Esophagus muscularis mucosa (tissue), 4 donors: ENCODE measurements around the gene AHI1.

ENCODE experiments used
- CTCF ChIP-seq, 3 experiments: fragments of 200-600 bp in 2 of 3; fragments of 450-650 bp in 1 of 3; sonication (generic) in 2 of 3; IDR thresholded peaks; one replicate each; pipeline ENCODE4 v1.5.1; 2017 to 2019; ENCODE audit warnings: antibody characterized with exemption in 3 of 3, mild to moderate bottlenecking in 2 of 3, moderate library complexity in 1 of 3
- EP300 ChIP-seq: sonication (generic); formaldehyde crosslinking; IDR thresholded peaks from one replicate; pipeline ENCODE4 v1.6.1; 2017; ENCODE audit warnings: antibody characterized with exemption
- POLR2A ChIP-seq: fragments of 450-650 bp; IDR thresholded peaks from one replicate; pipeline ENCODE4 v1.6.1; 2017; ENCODE audit warnings: antibody characterized with exemption, moderate library complexity, mild to moderate bottlenecking, low read depth

- TF ChIP-seq CTCF (IDR thresholded peaks at IDR 0.05) (no peak), POLR2A (no peak), EP300 (no peak)
Measured at GRCh38 chr6:135362124-135362523, 135.4 kb downstream of the AHI1 start.
